Gastroesophageal sphincter (tissue), 4 donors: ENCODE results near the gene GRK3. TPM values are rescaled to one million over a fixed set of nuclear protein-coding genes. Genes with fewer than 3 reads are reported as not detected.

Experiments used
- ATAC-seq: fragments of 150-250 bp; one replicate; pipeline ENCODE4 v1.9.1; 2016; ENCODE audit warnings: mild to moderate bottlenecking, moderate library complexity
- H3K27ac ChIP-seq, 4 donors: fragments of 200-600 bp; sonication (generic) in 3 of 4; 1 replicate in 3 of 4; 2 replicates in 1 of 4; pipeline ENCODE4 v1.5.1; 2016 to 2019
- H3K27me3 ChIP-seq: fragments of 200-600 bp; sonication (generic); one replicate; pipeline ENCODE4 v1.5.1; 2019
- H3K36me3 ChIP-seq, 2 donors: fragments of 200-600 bp; sonication (generic); one replicate each; pipeline ENCODE4 v1.5.1; 2019; ENCODE audit warnings: control low read depth in 1 of 2
- H3K4me1 ChIP-seq, 3 donors: fragments of 200-600 bp; sonication (generic); 1 replicate in 2 of 3; 2 replicates in 1 of 3; pipeline ENCODE4 v1.5.1; 2016 to 2019; ENCODE audit warnings: control low read depth in 2 of 3
- H3K4me3 ChIP-seq, 2 donors: fragments of 200-600 bp; sonication (generic); one replicate each; pipeline ENCODE4 v1.5.1; 2019; ENCODE audit warnings: mild to moderate bottlenecking in 1 of 2, moderate library complexity in 1 of 2
- H3K9me3 ChIP-seq, 3 donors: fragments of 200-600 bp; sonication (generic); one replicate each; pipeline ENCODE4 v1.5.1; 2017 to 2019; ENCODE audit warnings: control low read depth in 2 of 3
- EP300 ChIP-seq: sonication (generic); formaldehyde crosslinking; IDR thresholded peaks from one replicate; pipeline ENCODE4 v1.6.1; 2017; ENCODE audit warnings: antibody characterized with exemption, mild to moderate bottlenecking
- POLR2A ChIP-seq, 2 donors: fragments of 450-650 bp; IDR thresholded peaks; one replicate each; pipeline ENCODE4 v1.6.1; 2017; ENCODE audit warnings: antibody characterized with exemption in 2 of 2, mild to moderate bottlenecking in 2 of 2, moderate library complexity in 1 of 2
- POLR2AphosphoS5 ChIP-seq: sonication (generic); formaldehyde crosslinking; IDR thresholded peaks from one replicate; pipeline ENCODE4 v1.6.1; 2017; ENCODE audit warnings: antibody characterized with exemption
- WGBS, 2 donors: methylation state at CpG; one replicate each; pipeline ENCODE4 v1.1.5; 2018; ENCODE audit warnings: low coverage in 1 of 2; 5-methylcytosine and 5-hydroxymethylcytosine counted together
- total RNA-seq, 4 donors: library from RNA; depleted of rRNA; stranded (reverse); fragments of >200 nt; gene quantifications; one replicate each; pipeline ENCODE4 v1.1.0, GENCODE V29; 2016
- TF ChIP-seq, protein P1 (sequence below), 4 experiments: fragments of 200-600 bp in 2 of 4; fragments of 450-650 bp in 2 of 4; sonication (generic) in 1 of 4; IDR thresholded peaks; one replicate each; pipeline ENCODE4 v1.5.1; 2017 to 2019; ENCODE audit warnings: antibody characterized with exemption in 4 of 4, mild to moderate bottlenecking in 2 of 4, moderate library complexity in 2 of 4

GRK3 gene
- total RNA-seq, 4 donors from 2014 or later, result 3.9 to 7.8 (median 4.5) TPM

GRCh38 chr22:25752615-25753214 is 188.2 kb downstream of the GRK3 start:
- H3K4me3 ChIP-seq, result no peak overlapping the region
- no peak overlapping the region for H3K27ac ChIP-seq
- no peaks in the 10 kb centered on the region for H3K36me3 ChIP-seq
- ATAC-seq, result no peak
- H3K27me3 ChIP-seq, result no peaks in the 10 kb centered on the region
- no peaks in the 10 kb centered on the region for H3K9me3 ChIP-seq
- peaks cover 0 to 12% (median 0%) of the 10 kb centered on the region in 3 donors for H3K4me1 ChIP-seq
- TF ChIP-seq POLR2AphosphoS5, result no peak
- WGBS, 2 donors, result 76% methylated on average over 5 of the region's 48 CpGs; no CpG with 5 or more reads in 1 of the 2 donors

DNA sequence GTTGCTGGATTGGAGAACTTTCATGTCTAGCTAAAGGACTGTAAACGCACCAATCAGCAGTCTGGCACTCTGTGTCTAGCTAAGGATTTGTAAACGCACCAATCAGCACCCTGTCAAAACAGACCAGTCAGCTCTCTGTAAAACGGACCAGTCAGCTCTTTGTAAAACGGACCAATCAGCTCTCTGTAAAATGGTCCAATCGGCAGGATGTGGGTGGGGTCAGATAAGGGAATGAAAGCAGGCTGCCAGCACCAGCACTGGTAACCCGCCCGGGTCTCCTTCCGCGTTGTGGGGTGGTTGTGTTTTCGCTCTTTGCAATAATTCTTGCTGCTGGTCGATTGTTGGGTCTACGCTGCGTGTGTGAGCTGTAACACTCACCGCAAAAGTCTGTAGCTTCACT is 188.8 kb downstream of the GRK3 start:
- Histone ChIP-seq H3K27ac (no peak overlapping the region), H3K27me3 (no peaks in the 10 kb centered on the region), H3K36me3 (no peaks in the 10 kb centered on the region), H3K4me3 (no peak overlapping the region), H3K9me3 (no peaks in the 10 kb centered on the region), H3K4me1 (peaks cover 0 to 12% (median 0%) of the 10 kb centered on the region in 3 donors)
- TF ChIP-seq EP300, result no peak
- TF ChIP-seq, protein P1, sequence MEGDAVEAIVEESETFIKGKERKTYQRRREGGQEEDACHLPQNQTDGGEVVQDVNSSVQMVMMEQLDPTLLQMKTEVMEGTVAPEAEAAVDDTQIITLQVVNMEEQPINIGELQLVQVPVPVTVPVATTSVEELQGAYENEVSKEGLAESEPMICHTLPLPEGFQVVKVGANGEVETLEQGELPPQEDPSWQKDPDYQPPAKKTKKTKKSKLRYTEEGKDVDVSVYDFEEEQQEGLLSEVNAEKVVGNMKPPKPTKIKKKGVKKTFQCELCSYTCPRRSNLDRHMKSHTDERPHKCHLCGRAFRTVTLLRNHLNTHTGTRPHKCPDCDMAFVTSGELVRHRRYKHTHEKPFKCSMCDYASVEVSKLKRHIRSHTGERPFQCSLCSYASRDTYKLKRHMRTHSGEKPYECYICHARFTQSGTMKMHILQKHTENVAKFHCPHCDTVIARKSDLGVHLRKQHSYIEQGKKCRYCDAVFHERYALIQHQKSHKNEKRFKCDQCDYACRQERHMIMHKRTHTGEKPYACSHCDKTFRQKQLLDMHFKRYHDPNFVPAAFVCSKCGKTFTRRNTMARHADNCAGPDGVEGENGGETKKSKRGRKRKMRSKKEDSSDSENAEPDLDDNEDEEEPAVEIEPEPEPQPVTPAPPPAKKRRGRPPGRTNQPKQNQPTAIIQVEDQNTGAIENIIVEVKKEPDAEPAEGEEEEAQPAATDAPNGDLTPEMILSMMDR (IDR thresholded peaks at IDR 0.05), result no peak
- TF ChIP-seq POLR2AphosphoS5, result no peak
- no peak for TF ChIP-seq POLR2A (IDR thresholded peaks at IDR 0.05)
- 93% methylated on average over 3 to 11 of the region's 14 CpGs for WGBS, 2 donors
- ATAC-seq, result no peak

- peak overlapping the region; percentile 9 to 79 (median 77) for H3K27ac ChIP-seq
- no peaks in the 10 kb centered on the region for H3K9me3 ChIP-seq
- no peaks in the 10 kb centered on the region for H3K27me3 ChIP-seq
- 50 to 89% methylated on average over 5 to 6 of the region's 24 CpGs for WGBS, 2 donors
- no peaks in the 10 kb centered on the region for H3K36me3 ChIP-seq
- peak; percentile 66 for TF ChIP-seq POLR2AphosphoS5
- TF ChIP-seq, protein P1 (IDR thresholded peaks at IDR 0.05), result no peak
- ATAC-seq, result peak; percentile 95
- H3K4me3 ChIP-seq, result peak overlapping the region in 1 of 2 donors; percentile 32
- peaks cover 0 to 12% (median 0%) of the 10 kb centered on the region in 3 donors for H3K4me1 ChIP-seq
These were observed 190.2 kb downstream of the GRK3 start for GRCh38 chr22:25754527-25755202.

- 70 to 71% methylated on average over 3 of the region's 3 CpGs for WGBS, 2 donors
- no peak for ATAC-seq
- Histone ChIP-seq H3K27me3 (no peaks in the 10 kb centered on the region), H3K9me3 (no peaks in the 10 kb centered on the region), H3K36me3 (no peaks in the 10 kb centered on the region), H3K4me3 (no peak overlapping the region), H3K27ac (no peak overlapping the region), H3K4me1 (peaks cover 0 to 12% (median 0%) of the 10 kb centered on the region in 3 donors)
- TF ChIP-seq POLR2A (IDR thresholded peaks at IDR 0.05) (no peak), POLR2AphosphoS5 (no peak), EP300 (no peak)
- TF ChIP-seq, protein P1 (IDR thresholded peaks at IDR 0.05), result no peak
These were observed 193.2 kb downstream of the GRK3 start for GRCh38 chr22:25757686-25758085.

- H3K27me3 ChIP-seq, result no peaks in the 10 kb centered on the region
- H3K4me3 ChIP-seq, result no peak overlapping the region
- H3K4me1 ChIP-seq, result peaks cover 0 to 12% (median 0%) of the 10 kb centered on the region in 3 donors
- no peak for ATAC-seq
- 85 to 95% methylated on average over 7 to 8 of the region's 8 CpGs for WGBS, 2 donors
- H3K9me3 ChIP-seq, result no peaks in the 10 kb centered on the region
- TF ChIP-seq, protein P1 (IDR thresholded peaks at IDR 0.05), result no peak
- no peak for TF ChIP-seq EP300
- no peak for TF ChIP-seq POLR2A (IDR thresholded peaks at IDR 0.05)
- no peak for TF ChIP-seq POLR2AphosphoS5
- H3K27ac ChIP-seq, result no peak overlapping the region
- no peaks in the 10 kb centered on the region for H3K36me3 ChIP-seq
These were observed 193.8 kb downstream of the GRK3 start for GRCh38 chr22:25758316-25758715.
